Endodermal cell (in vitro differentiated cells): ENCODE data around the gene SRSF4. TPM values are rescaled to one million over a fixed set of nuclear protein-coding genes. Genes with fewer than 3 reads are reported as not detected.
"Not testable (repeated sequence)": the region's sequence is repeated elsewhere in the genome, so short reads cannot be mapped to it uniquely, and the experiment has no call there.

Experiments
- DNase-seq: peaks from one replicate; pipeline ENCODE4 v3.0.0-alpha.2; 2017
- H3K27ac ChIP-seq: 2 replicates; pipeline ENCODE4 v1.5.1; 2013; ENCODE audit warnings: mild to moderate bottlenecking, low read depth, low read length, moderate library complexity
- H3K27me3 ChIP-seq: 2 replicates; pipeline ENCODE4 v1.6.1; 2013; ENCODE audit warnings: mild to moderate bottlenecking, low read length, moderate library complexity; ENCODE audit not compliant: insufficient read depth, control insufficient read depth, poor library complexity, severe bottlenecking
- H3K36me3 ChIP-seq: 2 replicates; pipeline ENCODE4 v1.7.0; 2013; ENCODE audit warnings: mild to moderate bottlenecking, low read length, moderate library complexity; ENCODE audit not compliant: control insufficient read depth, insufficient read depth
- H3K4me1 ChIP-seq: one replicate; pipeline ENCODE4 v1.7.0; 2013; ENCODE audit warnings: low read length; ENCODE audit not compliant: control insufficient read depth, insufficient read depth
- H3K4me3 ChIP-seq: 2 replicates; pipeline ENCODE4 v1.5.1; 2013; ENCODE audit warnings: mild to moderate bottlenecking, low read length, moderate library complexity
- H3K9ac ChIP-seq: 2 replicates; pipeline ENCODE4 v1.6.1; 2013; ENCODE audit warnings: mild to moderate bottlenecking, low read length, moderate library complexity; ENCODE audit not compliant: poor library complexity, severe bottlenecking; ENCODE audit errors: extremely low read depth
- H3K9me3 ChIP-seq: 2 replicates; pipeline ENCODE4 v1.6.1; 2013; ENCODE audit warnings: mild to moderate bottlenecking, low read length, moderate library complexity; ENCODE audit not compliant: control insufficient read depth
- H3K27ac Mint-ChIP-seq: 2 replicates; pipeline ENCODE4 v1.8.0; 2020; ENCODE audit warnings: mixed read lengths
- H3K27me3 Mint-ChIP-seq: 2 replicates; pipeline ENCODE4 v1.8.0; 2021; ENCODE audit warnings: mild to moderate bottlenecking, mixed read lengths; ENCODE audit not compliant: insufficient read depth
- H3K36me3 Mint-ChIP-seq: 2 replicates; pipeline ENCODE4 v1.8.0; 2020; ENCODE audit warnings: low read depth, mixed read lengths
- H3K4me1 Mint-ChIP-seq: 2 replicates; pipeline ENCODE4 v1.8.0; 2020; ENCODE audit warnings: mixed read lengths
- H3K4me3 Mint-ChIP-seq: 2 replicates; pipeline ENCODE4 v1.8.0; 2020; ENCODE audit warnings: mild to moderate bottlenecking, moderate library complexity, mixed read lengths
- H3K9me3 Mint-ChIP-seq: 2 replicates; pipeline ENCODE4 v1.8.0; 2020; ENCODE audit warnings: mild to moderate bottlenecking, mixed read lengths
- WGBS, 2 experiments: methylation state at CpG; one replicate each; pipeline versions ENCODE4 v1.1.5 to v1.1.7; 2013; ENCODE audit warnings: missing lambda C conversion rate in 2 of 2, mixed read lengths in 1 of 2; ENCODE audit not compliant: insufficient coverage in 1 of 2, insufficient read length in 1 of 2; 5-methylcytosine and 5-hydroxymethylcytosine counted together
- total RNA-seq, 2 donors: library from RNA; stranded (reverse); fragmentation: NEBNext Ultra II Directional in 1 of 2; extraction: Animal tissue kit (Norgen Biotek cat#: 25700) in 1 of 2; gene quantifications; 2 replicates in 1 of 2; 3 replicates in 1 of 2; pipeline ENCODE4 v1.2.1, GENCODE V29; 2021
- TF ChIP-seq, protein P1 (sequence below): fragments of 200-600 bp; sonication (generic); conservative IDR thresholded peaks from 2 replicates; pipeline ENCODE4 v1.5.0; 2021; ENCODE audit warnings: antibody characterized with exemption, mild to moderate bottlenecking

Gene SRSF4
- total RNA-seq, 2 donors from 2014 or later, result 89.1 to 107 TPM

DNA sequence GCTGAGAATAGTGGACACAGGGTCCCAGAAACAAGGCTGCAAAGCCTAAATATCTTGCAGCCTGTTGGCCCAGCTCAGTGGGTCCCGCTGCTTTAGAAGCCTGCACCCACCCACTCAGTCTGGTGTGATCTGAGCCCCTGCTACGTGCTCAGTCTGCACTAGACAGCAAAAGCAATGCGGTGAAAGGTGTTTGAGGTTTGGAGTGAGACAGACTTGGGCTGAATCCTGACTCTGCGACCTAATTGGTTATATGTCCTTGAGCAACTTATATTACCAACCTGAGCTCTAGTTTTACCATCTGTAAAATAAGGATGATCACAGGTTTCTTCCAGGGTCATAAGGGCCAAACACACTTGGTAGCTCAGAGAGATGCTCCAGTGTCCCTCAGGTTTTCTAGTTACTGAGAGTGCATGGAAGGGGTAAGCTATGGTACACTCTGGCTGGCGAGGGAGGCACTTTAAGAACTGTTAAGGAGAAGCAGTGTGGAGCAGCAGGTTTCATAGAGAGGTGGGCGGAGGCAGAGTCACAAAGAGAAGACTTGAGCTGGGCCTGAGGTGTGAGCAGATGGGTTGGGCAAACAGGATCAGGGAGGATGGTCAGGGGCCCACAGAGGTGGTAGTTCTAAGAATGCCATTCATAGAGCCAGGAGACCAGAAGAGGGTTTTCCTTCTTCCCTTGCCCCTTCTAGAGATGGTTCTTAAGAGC is 68.1 kb downstream of the SRSF4 start:
- Histone ChIP-seq H3K4me3 (no peak overlapping the region), H3K4me1 (peaks cover 5% of the 10 kb centered on the region), H3K36me3 (peaks cover 12% of the 10 kb centered on the region), H3K27me3 (no peaks in the 10 kb centered on the region), H3K9me3 (no peaks in the 10 kb centered on the region), H3K9ac (no peak overlapping the region), H3K27ac (no peak overlapping the region)
- TF ChIP-seq, protein P1, sequence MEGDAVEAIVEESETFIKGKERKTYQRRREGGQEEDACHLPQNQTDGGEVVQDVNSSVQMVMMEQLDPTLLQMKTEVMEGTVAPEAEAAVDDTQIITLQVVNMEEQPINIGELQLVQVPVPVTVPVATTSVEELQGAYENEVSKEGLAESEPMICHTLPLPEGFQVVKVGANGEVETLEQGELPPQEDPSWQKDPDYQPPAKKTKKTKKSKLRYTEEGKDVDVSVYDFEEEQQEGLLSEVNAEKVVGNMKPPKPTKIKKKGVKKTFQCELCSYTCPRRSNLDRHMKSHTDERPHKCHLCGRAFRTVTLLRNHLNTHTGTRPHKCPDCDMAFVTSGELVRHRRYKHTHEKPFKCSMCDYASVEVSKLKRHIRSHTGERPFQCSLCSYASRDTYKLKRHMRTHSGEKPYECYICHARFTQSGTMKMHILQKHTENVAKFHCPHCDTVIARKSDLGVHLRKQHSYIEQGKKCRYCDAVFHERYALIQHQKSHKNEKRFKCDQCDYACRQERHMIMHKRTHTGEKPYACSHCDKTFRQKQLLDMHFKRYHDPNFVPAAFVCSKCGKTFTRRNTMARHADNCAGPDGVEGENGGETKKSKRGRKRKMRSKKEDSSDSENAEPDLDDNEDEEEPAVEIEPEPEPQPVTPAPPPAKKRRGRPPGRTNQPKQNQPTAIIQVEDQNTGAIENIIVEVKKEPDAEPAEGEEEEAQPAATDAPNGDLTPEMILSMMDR, result no peak
- no peaks in the 10 kb centered on the region for H3K9me3 Mint-ChIP-seq
- WGBS, 2 experiments, result 80 to 90% methylated on average over 4 to 6 of the region's 6 CpGs
- no peak overlapping the region for H3K4me3 Mint-ChIP-seq
- H3K4me1 Mint-ChIP-seq, result peaks cover 22% of the 10 kb centered on the region
- H3K27me3 Mint-ChIP-seq, result no peaks in the 10 kb centered on the region
- H3K36me3 Mint-ChIP-seq, result peaks cover 34% of the 10 kb centered on the region
- DNase-seq, result peak; percentile 67
- peak overlapping the region; percentile 16 for H3K27ac Mint-ChIP-seq

DNA sequence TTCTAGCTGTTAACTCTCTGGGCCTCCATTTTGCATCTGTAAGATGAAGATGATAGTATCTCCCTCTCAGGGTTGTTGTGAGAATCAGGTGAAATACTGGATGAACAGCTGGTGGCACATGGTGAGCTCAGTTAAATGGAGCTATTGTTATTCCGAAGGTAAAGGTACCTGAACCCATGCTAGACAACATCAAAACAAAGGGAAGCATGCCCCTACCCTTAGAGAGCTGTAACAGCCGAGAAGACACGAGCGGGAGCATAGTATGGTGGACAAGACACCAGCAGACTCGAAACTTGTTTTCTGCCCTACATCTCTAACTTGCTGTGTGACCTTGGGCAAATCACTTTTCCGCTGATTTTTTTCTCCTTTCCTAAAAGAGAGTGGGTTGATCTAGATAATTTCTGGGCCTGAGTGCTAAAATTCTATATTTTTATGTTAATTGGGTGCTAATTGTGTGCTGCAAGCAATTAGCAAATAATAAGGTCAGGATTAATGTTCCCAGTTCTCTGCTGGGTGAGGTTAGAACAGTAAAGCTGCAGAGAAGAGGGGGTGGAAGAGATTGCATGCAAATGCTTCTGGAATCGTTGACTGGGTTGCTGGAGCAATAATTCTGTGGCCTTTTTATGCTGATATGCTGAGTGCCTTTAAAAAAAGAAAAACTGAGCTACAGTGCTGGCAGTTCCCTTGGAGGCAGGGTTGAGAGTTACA is 68.8 kb downstream of the SRSF4 start:
- Histone ChIP-seq H3K9me3 (no peaks in the 10 kb centered on the region), H3K36me3 (peaks cover 9% of the 10 kb centered on the region), H3K4me3 (no peak overlapping the region), H3K4me1 (peaks cover 5% of the 10 kb centered on the region), H3K9ac (no peak overlapping the region), H3K27ac (no peak overlapping the region), H3K27me3 (no peaks in the 10 kb centered on the region)
- Mint-ChIP-seq H3K27ac (peak overlapping the region; percentile 54), H3K9me3 (no peaks in the 10 kb centered on the region), H3K4me3 (no peak overlapping the region), H3K36me3 (peaks cover 30% of the 10 kb centered on the region), H3K27me3 (no peaks in the 10 kb centered on the region), H3K4me1 (peaks cover 22% of the 10 kb centered on the region)
- TF ChIP-seq, protein P1, result no peak
- no peak for DNase-seq
- WGBS, 2 experiments, result 86% methylated on average over 5 to 7 of the region's 7 CpGs

DNA sequence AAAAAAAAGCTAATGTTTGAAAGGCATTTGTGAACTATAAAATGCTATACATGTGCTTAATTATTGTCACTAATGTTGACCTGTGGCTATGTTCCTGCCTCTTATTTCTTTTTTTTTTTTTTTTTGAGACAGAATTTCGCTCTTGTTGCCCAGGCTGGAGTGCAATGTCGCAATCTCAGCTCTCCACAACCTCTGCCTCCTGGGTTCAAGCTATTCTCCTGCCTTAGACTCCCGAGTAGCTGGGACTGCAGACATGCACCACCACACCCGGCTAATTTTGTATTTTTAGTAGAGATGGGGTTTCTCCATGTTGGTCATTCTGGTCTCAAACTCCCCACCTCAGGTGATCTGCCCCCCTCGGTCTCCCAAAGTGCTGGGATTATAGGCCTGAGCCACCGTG is 73.7 kb downstream of the SRSF4 start:
- 80 to 89% methylated on average over 1 to 6 of the region's 6 CpGs for WGBS, 2 experiments
- H3K27ac Mint-ChIP-seq, DNase-seq: not testable (repeated sequence)

More for the DNA sequence above, 73.7 kb downstream of the SRSF4 start:
- H3K36me3 ChIP-seq, H3K4me3 ChIP-seq, H3K4me3 Mint-ChIP-seq, H3K9ac ChIP-seq, H3K4me1 ChIP-seq, H3K9me3 Mint-ChIP-seq, H3K9me3 ChIP-seq, H3K27ac ChIP-seq, H3K27me3 Mint-ChIP-seq, H3K27me3 ChIP-seq: not testable (repeated sequence)
- Mint-ChIP-seq H3K4me1 (peaks cover 17% of the 10 kb centered on the region), H3K36me3 (peaks cover 19% of the 10 kb centered on the region)
